ENCODE data around the gene PRRT4. TPM values are rescaled to one million over a fixed set of nuclear protein-coding genes. Genes with fewer than 3 reads are reported as not detected.

Gene PRRT4
- total and polyA plus RNA-seq, 9 of the 15 experiments (the other 6 are each of a cell fraction or from before 2014, with no cell fraction given): not detected

GRCh38 chr7:128310499-128310898, 51.0 kb downstream of the PRRT4 start:
- H4K20me1 ChIP-seq (replicated peaks; ENCODE audit: control insufficient read depth, insufficient read depth, low read length): no peaks in the 10 kb centered on the region
- no peak overlapping the region for H2AFZ ChIP-seq (ENCODE audit: low read depth, low read length)
- WGBS (ENCODE audit: insufficient coverage, low coverage, missing lambda C conversion rate): 92% methylated on average over 5 of the region's 5 CpGs
- H3K36me3 ChIP-seq (ENCODE audit: control insufficient read depth, insufficient read depth, low read length): peaks cover 96% of the 10 kb centered on the region
- in situ Hi-C loops (cut with MboI): no loop called here
- no peak for TF ChIP-seq ZKSCAN8 (CRISPR knock-in tag; IDR thresholded peaks at IDR 0.05)
- TF ChIP-seq ZNF764 (CRISPR knock-in tag; IDR thresholded peaks at IDR 0.05; ENCODE audit: low read depth): no peak
- TF ChIP-seq FOXK1 (CRISPR knock-in tag; IDR thresholded peaks at IDR 0.05; ENCODE audit: borderline replicate concordance): no peak
- TF ChIP-seq SRSF9 (IDR thresholded peaks at IDR 0.05; ENCODE audit: borderline replicate concordance, low read depth, low read length): no peak
- TF ChIP-seq PML (IDR thresholded peaks at IDR 0.05; ENCODE audit: low read length): no peak
- TF ChIP-seq RCOR1 (IDR thresholded peaks at IDR 0.05; ENCODE audit: borderline replicate concordance in 1 of 2, low read depth in 2 of 2, low read length in 2 of 2): no peak
- TF ChIP-seq TGIF2 (CRISPR knock-in tag; IDR thresholded peaks at IDR 0.05): no peak
- TF ChIP-seq IRF2 (CRISPR knock-in tag; IDR thresholded peaks at IDR 0.05): no peak
- TF ChIP-seq ZC3H8 (IDR thresholded peaks at IDR 0.05): no peak
- TF ChIP-seq PBX2 (CRISPR knock-in tag; IDR thresholded peaks at IDR 0.05; ENCODE audit: low read depth): no peak
- no peak for TF ChIP-seq PBX2 (tag; conservative IDR thresholded peaks at IDR 0.05; ENCODE audit: low read depth)
- H3K9me1 ChIP-seq (ENCODE audit: control insufficient read depth, insufficient read depth, low read length): no peaks in the 10 kb centered on the region
- H3K27ac ChIP-seq (ENCODE audit: extremely low read depth, low read depth, low read length): no peak overlapping the region
- ATAC-seq: no peak
- H3K4me2 ChIP-seq (ENCODE audit: insufficient read depth, low read length): no peak overlapping the region
- CTCF ChIA-PET (ENCODE audit: low intra/inter-chr PET ratio): interaction anchor here (0.7 kb wide), 1 partner anchor 34 kb away, joined by 3 read pairs; no protein-coding TSS in a partner anchor
- BruUV-seq (replicated peaks): TSS peak; percentile 30
- no peaks in the 10 kb centered on the region for H3K79me2 ChIP-seq (ENCODE audit: control insufficient read depth, insufficient read depth, low read length)
- no peak for FAIRE-seq
- no peak overlapping the region for H3K4me3 ChIP-seq
- no peaks in the 10 kb centered on the region for H3K9me3 ChIP-seq (replicated peaks; ENCODE audit: control insufficient read depth, insufficient read depth, low read depth, low read length)
- intact Hi-C loops (cut with micrococcal nuclease): no loop called here
- no peak overlapping the region for H3K9ac ChIP-seq (ENCODE audit: insufficient read depth in 1 of 2, low read depth in 2 of 2, low read length in 2 of 2)
- H3K27me3 ChIP-seq (ENCODE audit: control insufficient read depth in 2 of 2, insufficient read depth in 2 of 2, low read length in 2 of 2): no peaks in the 10 kb centered on the region
- no peaks in the 10 kb centered on the region for H3K4me1 ChIP-seq (replicated peaks in 1 of 2; ENCODE audit: control insufficient read depth in 2 of 2, insufficient read depth in 2 of 2, low read length in 2 of 2)
- no peak for DNase-seq (ENCODE audit: extremely low read depth in 1 of 4, low spot score in 3 of 4)
- POLR2A ChIA-PET: interaction anchor here (0.9 to 1.5 kb wide), 2 partner anchors 8 to 15 kb away, joined by 3 read pairs; no protein-coding TSS in a partner anchor

Data from K562 (cell line).